ENCODE measurements around the gene C6orf136.
"Not testable (repeated sequence)": the region's sequence is repeated elsewhere in the genome, so short reads cannot be mapped to it uniquely, and the experiment has no call there.

Gene C6orf136

DNA sequence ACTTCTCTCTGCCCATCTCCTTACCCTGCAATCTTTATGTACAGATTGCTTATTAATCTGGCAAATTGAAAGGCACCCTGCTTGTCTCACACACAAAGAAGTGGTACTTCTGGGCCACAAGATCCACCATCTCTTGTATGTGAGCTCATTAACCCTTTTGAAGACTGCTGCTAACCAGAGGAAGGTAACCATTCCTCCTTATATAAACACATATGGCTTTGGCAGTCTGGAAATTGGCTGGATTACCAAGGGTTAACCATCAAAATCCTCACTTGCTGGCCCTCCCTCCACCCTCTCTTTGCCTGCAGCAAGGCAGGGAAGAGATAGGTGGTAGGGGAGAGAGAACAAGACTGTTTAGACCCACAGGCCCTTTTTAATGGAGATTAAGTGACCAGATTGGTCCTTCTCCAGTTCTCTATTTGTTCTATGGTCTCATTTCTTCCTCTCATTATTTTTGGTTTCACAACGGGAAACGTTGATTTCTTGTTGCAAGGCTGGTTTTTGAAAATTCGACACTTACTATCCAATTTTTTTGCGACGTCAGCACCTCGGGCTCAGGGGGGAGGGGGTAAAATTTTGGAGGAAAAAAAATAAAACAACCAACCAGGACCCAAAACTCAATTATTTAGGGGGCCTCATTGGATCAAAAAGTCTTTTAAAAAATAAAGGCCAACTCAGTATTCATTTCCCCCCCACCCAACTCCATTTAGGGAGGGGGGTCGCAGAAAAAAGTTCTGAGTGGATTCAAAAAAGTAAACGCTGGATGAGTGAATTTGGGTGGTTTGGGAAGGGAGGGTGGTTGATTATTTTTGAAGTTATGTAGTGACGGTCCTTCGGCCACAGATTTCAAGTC lies 30.7 kb upstream of the C6orf136 start:
- no peak for DNase-seq

- peak; percentile 97 for DNase-seq
Measured at GRCh38 chr6:30616811-30617564, 29.9 kb upstream of the C6orf136 start, which contains the start of gene PPP1R10. TSS of gene PPP1R10 (minus strand) at chr6:30617243. CDS start at chr6:30609944, 7,299 bp downstream.

GRCh38 chr6:30617565-30618269 lies 29.2 kb upstream of the C6orf136 start, which contains the start of gene MRPS18B:
TSS of gene MRPS18B (plus strand) at chr6:30617840. CDS start at chr6:30617866, 26 bp downstream.
- peak; percentile 97 for DNase-seq

DNA sequence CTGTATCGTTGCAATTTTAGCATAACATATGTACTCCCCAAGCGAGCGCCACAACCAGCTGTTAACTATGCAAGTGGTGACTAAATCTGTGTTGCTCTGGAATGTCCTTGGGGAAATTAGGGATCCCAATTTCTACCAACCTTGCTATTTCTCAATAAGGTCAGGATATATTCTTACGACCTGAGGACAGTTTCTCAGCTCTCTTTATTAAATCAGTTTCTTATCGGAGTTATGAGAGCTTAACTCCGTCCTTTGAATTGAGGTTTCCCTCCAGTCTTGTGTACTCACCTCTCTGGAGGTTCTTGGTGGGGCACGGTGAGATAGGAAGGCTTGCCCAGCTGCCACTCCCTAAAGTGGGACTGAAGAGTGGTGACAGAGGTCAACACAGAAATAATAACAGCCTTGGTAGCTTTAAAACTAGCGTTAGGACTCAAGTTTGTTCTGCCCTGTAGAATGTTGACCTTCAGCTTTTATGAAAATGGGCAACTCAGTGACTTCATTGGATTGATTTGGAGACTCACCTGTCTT lies 28.6 kb upstream of the C6orf136 start:
- no peak for DNase-seq

- no peak for DNase-seq
Measured at GRCh38 chr6:30619561-30619960, 27.4 kb upstream of the C6orf136 start.

DNA sequence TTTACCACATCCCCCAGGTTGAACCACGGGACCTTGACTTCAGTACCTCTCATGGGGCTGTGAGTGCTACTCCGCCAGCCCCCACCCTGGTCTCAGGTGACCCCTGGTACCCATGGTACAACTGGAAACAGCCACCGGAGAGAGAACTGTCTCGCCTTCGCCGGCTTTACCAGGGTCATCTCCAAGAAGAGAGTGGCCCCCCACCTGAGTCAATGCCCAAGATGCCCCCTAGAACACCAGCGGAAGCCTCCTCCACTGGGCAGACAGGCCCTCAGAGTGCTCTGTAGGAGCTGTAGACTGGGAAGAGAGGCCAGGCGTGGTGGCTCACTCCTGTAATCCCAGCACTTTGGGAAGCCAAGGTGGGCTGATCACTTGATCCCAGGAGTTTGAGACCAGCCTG lies 21.4 kb upstream of the C6orf136 start:
- DNase-seq: no peak

DNA sequence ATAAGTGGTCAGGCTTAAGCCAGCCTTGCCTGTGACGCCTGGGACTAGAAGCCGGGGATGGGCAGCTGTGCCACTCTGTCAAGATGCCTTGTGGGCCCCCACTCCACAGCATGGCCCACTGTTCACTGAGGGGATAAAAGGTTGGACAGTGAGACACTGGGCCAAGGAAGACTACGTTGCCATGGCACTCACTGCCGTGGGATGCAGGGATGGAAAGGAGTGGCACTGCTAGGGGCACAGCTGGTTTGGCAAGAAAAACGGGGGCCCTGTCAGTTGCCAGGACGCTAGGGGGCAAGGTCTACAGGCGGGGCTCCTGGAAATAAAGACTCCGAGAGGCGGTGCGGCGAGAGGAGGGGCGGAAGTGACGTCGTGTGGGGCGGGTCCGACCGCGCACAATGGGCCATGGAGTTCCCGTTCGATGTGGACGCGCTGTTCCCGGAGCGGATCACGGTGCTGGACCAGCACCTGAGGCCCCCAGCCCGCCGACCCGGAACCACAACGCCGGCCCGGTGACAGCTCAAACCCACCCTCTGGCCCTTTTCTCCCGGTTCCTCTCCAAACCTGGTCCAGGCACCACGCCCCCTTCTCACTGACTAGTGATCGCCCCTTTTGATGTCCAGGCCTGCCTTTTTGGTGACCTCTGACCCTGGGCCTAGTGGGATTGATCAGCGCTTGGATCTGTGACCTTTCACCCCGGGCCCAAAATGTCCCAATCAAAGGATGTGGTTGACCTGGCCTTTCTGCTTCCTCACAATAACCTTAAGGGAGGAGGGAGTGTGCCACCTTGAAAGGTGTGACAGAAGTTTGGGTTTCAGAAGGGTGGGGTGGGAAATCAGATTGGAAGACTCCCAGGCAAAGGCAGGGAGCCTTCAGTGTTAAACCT lies 20.2 kb upstream of the C6orf136 start, which contains the start of gene ATAT1:
Gene ATAT1, plus strand, starts transcription at position 391 of the 883 bp plus-strand sequence.
- no peak for DNase-seq

- DNase-seq: no peak
Measured at GRCh38 chr6:30635834-30636233, 11.1 kb upstream of the C6orf136 start.

- no peak for DNase-seq
Measured at GRCh38 chr6:30640481-30640880, 6.5 kb upstream of the C6orf136 start.

DNA sequence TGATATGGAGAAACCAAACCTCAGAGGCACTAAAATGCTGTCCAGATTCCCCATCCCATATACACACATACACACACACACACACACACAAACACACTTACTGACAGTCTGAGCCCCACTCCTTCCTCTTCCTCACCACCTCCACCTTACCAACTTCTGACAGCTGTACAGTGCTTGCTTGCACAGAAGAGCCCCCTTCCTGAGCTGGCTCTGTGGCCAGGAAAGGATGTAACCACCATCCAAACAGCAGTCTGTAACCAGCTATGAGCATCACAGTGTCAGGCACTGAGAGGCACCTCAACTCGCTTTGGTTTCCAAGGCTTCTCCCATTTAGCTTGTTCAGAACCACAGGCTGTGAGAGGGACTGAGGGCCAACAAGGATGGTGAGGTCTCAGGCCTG lies 5.9 kb upstream of the C6orf136 start:
- no peak for DNase-seq

- no peak for DNase-seq
Measured at GRCh38 chr6:30643656-30644055, 3.3 kb upstream of the C6orf136 start.

DNA sequence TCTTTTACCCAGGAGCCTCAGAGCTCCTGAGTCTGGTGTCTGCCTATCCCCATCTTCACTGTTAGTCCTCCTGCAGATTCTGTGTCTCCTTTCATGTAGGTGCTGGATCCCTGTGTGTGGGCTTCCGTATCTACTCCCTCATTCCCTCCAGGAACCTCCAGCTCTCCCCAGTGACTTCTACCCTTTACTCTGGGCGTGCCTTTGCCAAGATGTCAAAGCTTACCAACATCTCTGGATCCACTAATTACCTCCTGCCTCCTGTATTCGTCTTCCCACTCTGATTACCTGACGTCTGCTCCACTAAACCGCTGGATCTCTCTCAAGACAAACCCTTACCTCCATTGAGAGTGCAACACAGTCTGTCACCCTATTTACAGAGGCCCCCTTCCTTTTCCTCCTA lies 2.2 kb upstream of the C6orf136 start:
- no peak for DNase-seq

DNA sequence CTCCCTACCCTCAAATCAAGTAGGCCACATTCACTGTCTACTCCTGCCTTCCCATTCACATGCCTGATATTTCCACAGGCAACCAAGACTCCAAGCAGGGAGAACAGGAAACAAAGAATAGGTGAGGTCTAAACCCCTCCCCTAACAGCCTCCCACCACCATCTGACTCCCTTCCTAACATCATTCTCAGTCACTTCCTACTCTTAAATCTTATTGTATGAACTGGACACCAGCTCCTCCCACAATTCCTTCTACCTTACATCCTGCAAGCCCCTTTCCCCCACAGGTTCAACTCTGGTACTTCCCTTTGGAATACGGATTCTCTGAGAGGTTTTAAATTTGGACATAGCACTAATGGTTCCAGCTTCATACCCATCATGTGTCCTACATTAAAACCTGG lies 944 bp upstream of the C6orf136 start:
- no peak for DNase-seq

- peak; percentile 55 for DNase-seq
Measured at GRCh38 chr6:30647242-30648116, 546 bp downstream of the C6orf136 start.

DNA sequence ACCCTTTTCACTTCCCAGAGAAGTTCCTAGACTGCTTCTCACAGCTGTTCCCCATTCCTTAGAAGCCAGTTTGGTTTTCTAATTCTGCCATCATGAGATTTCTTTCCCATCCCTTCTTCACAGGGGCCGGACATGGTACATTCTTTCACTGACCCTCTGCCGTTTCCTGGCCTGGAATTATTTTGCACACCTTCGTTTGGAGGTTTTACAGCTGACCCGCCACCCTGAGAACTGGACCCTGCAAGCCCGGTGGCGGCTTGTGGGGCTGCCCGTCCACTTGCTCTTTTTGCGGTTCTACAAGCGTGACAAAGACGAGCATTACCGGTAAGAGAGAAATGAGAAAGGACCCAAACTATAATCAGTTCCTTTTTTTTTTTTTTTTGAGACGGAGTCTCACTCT lies 4.2 kb downstream of the C6orf136 start:
- DNase-seq: no peak

DNA sequence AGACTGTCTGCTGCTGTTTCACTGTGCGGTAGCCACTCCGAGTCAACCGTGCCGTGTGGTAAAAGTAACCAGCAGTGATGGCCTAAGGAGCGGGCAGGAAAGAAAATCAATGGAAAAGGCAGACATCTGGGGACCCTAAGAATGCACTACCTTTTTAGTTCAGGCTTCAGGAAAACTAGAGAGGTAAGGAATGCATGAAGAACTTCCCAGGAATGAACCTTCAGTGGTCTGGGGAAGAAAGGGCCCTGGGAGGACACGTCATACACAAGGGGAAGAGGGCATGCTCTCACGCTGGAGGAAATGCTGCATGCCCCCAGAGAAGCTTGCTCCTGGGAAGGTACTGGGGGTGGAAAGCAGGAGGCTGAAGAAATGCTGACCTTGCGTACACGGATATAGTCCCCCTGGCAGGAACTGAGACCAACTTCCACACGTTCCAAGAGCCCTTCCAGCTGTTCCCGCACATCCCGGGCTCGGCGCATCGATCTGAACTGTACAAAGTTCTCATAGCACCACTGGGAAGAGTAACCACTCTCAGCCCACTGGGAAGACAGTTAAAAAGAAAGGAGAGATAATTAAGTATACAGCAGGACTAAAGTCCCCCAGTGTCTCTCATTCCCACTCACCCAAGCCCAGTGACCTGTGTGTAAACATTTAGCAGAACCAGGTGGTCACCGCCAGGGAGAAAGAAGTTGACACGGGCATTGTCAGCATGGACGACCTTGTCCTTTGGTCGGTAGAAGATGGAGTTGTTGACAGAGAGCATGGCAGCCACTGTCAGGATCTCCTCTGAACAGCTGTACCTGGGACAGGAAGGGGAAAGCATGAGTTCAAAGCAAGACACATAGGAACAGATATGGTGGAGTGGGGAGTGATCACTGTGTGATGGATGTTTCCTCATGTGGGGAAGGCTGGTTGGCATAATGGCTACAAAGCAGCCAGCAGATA lies 8.1 kb downstream of the C6orf136 start:
- DNase-seq: no peak

DNA sequence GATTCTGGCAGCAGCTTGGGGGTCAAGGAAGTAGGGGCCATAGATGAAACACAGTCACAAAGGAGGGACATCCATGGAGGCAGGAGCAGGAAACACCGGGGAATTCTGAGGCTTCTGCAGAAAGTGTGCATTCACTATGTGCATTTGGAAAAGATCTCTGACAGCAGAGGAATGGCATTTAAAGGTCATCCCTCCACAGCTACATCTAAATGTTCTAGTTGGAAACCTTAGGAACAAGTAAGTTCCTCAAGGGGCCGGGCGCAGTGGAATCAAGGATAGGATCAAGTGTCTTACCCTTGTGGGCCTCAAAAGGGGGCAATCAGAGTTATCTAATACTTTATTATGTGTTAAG lies 8.8 kb downstream of the C6orf136 start:
- no peak for DNase-seq

DNA sequence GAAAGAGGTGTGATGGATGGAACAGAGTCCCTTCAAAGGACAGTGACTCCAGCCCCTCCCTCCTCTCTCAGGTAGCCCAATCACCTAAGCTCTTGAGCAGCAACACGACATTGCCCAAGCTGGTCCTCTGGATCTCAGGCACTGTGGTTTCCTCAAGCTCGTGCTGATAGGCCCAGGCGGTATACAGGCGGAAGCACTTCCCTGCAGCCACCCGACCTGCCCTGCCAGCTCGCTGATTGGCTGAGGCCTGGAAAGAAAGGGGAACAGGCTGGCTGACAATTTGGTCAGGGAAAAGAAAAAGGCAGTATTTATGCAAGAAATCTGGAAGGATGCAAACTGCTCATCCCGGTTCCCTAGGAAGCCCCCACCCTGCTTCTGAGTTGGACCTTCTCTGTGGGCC lies 9.6 kb downstream of the C6orf136 start:
- no peak for DNase-seq

GRCh38 chr6:30657454-30657853 lies 10.5 kb downstream of the C6orf136 start:
- DNase-seq: no peak

GRCh38 chr6:30657922-30658321 lies 11.0 kb downstream of the C6orf136 start:
- DNase-seq: not testable (repeated sequence)

Measured in NCI-H1417 treated with DMSO at 0.1 percent for 48 hours (cell line).